Mesendoderm (in vitro differentiated cells): Measurements from ENCODE around the gene ASNSD1.

Experiments
- DNase-seq: peaks from one replicate; pipeline ENCODE4 v3.0.0; 2013
- H2AK5ac ChIP-seq: 2 replicates; pipeline ENCODE4 v1.6.1; 2013; ENCODE audit warnings: low read length, inconsistent platforms
- H2BK120ac ChIP-seq: 2 replicates; pipeline ENCODE4 v1.6.1; 2013; ENCODE audit warnings: low read depth, mild to moderate bottlenecking, low read length, moderate library complexity, mixed read lengths
- H2BK15ac ChIP-seq: replicated peaks from 2 replicates; pipeline ENCODE4 v1.6.1; 2013; ENCODE audit warnings: low read depth, mild to moderate bottlenecking, moderate library complexity
- H2BK5ac ChIP-seq: 2 replicates; pipeline ENCODE4 v1.6.1; 2013; ENCODE audit warnings: low read length, inconsistent platforms
- H3K18ac ChIP-seq: 2 replicates; pipeline ENCODE4 v1.6.1; 2013; ENCODE audit warnings: mild to moderate bottlenecking, low read length, mixed read lengths
- H3K23ac ChIP-seq: one replicate; pipeline ENCODE4 v1.6.1; 2013; ENCODE audit warnings: low read length
- H3K27ac ChIP-seq: 2 replicates; pipeline ENCODE4 v1.5.1; 2013; ENCODE audit warnings: low read depth, mild to moderate bottlenecking, inconsistent platforms, low read length, moderate library complexity
- H3K27me3 ChIP-seq: 2 replicates; pipeline ENCODE4 v1.6.1; 2013; ENCODE audit warnings: low read length, control low read depth, mild to moderate bottlenecking, inconsistent platforms; ENCODE audit not compliant: insufficient read depth, poor library complexity
- H3K36me3 ChIP-seq: 2 replicates; pipeline ENCODE4 v1.6.1; 2013; ENCODE audit warnings: low read length, inconsistent platforms; ENCODE audit not compliant: control insufficient read depth, insufficient read depth
- H3K4ac ChIP-seq: one replicate; pipeline ENCODE4 v1.6.1; 2013; ENCODE audit warnings: low read depth, mild to moderate bottlenecking, low read length, moderate library complexity
- H3K4me1 ChIP-seq: 2 replicates; pipeline ENCODE4 v1.6.1; 2013; ENCODE audit warnings: low read depth, low read length, inconsistent platforms; ENCODE audit not compliant: control insufficient read depth
- H3K4me2 ChIP-seq: 2 replicates; pipeline ENCODE4 v1.6.1; 2013; ENCODE audit warnings: low read length
- H3K4me3 ChIP-seq: 2 replicates; pipeline ENCODE4 v1.5.1; 2013; ENCODE audit warnings: mild to moderate bottlenecking, low read length
- H3K56ac ChIP-seq: one replicate; pipeline ENCODE4 v1.6.1; 2013; ENCODE audit warnings: low read length
- H3K79me1 ChIP-seq: 2 replicates; pipeline ENCODE4 v1.6.1; 2013; ENCODE audit warnings: low read length, inconsistent platforms
- H3K79me2 ChIP-seq: 2 replicates; pipeline ENCODE4 v1.6.1; 2013; ENCODE audit warnings: mild to moderate bottlenecking, low read length; ENCODE audit not compliant: control insufficient read depth, insufficient read depth
- H3K9ac ChIP-seq: 2 replicates; pipeline ENCODE4 v1.6.1; 2013; ENCODE audit warnings: low read length, inconsistent platforms
- H4K5ac ChIP-seq: one replicate; pipeline ENCODE4 v1.6.1; 2013; ENCODE audit warnings: low read length
- H4K8ac ChIP-seq: one replicate; pipeline ENCODE4 v1.6.1; 2013; ENCODE audit warnings: low read depth, mild to moderate bottlenecking, control low read depth, low read length, moderate library complexity
- WGBS: extraction: QIAGEN DNeasy Blood & Tissue Kit; methylation state at CpG from one replicate; pipeline ENCODE4 v1.1.7; 2013; ENCODE audit warnings: low lambda C conversion rate, missing lambda C conversion rate; ENCODE audit not compliant: insufficient coverage; ENCODE audit errors: extremely low coverage; 5-methylcytosine and 5-hydroxymethylcytosine counted together

ASNSD1 gene

DNA sequence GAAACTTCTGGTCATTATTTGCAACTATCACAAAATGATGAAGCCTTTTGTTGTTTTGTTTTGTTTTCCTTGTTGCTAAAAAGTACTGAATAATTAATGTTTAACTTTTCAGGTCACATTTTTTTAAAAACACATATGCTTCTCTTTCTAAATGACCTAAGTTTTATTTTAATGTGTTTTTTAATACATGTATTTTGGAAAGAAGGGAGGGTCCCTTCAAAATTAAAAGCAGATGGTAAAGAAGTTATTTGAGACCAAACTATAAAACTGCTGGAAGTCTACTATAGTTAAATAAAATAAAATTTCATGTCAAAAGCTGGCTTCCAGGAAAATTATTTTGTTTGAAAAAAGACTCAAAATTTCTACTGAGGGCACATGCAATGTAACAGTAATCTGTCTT is 39.5 kb upstream of the ASNSD1 start:
- no peak overlapping the region for H2BK15ac ChIP-seq
- no peak overlapping the region for H3K9ac ChIP-seq
- H2BK120ac ChIP-seq: no peak overlapping the region
- H3K79me2 ChIP-seq: no peaks in the 10 kb centered on the region
- H3K36me3 ChIP-seq: no peaks in the 10 kb centered on the region
- no peaks in the 10 kb centered on the region for H3K27me3 ChIP-seq
- H2AK5ac ChIP-seq: no peak overlapping the region
- no peak overlapping the region for H3K23ac ChIP-seq
- H3K18ac ChIP-seq: no peak overlapping the region
- no peak overlapping the region for H3K4me2 ChIP-seq
- no peak overlapping the region for H4K5ac ChIP-seq
- no peak overlapping the region for H3K4me3 ChIP-seq
- H4K8ac ChIP-seq: no peak overlapping the region
- H3K4ac ChIP-seq: no peak overlapping the region
- H3K27ac ChIP-seq: no peak overlapping the region
- H3K79me1 ChIP-seq: no peaks in the 10 kb centered on the region
- H3K4me1 ChIP-seq: peaks cover 1% of the 10 kb centered on the region
- no peak overlapping the region for H3K56ac ChIP-seq
- H2BK5ac ChIP-seq: no peak overlapping the region
- no peak for DNase-seq

DNA sequence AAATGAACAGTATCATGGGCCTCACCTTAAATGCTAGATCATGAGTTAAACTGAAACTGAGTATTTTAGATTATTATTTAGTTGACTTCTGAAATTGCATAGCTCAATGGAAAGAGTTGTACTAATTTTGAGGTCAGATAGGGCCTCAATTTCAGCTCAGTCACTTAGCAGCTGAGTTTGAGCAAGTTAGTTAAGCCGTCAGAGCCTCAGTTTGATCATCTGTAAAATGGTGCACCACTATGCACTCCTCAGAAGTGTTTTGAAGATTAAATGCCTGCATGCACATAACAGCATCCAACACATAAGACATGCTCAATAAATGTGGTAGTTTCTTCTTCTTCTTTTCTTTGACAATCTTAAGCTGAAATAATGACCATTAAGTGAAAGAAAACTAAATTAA is 38.2 kb upstream of the ASNSD1 start:
- H2BK120ac ChIP-seq: no peak overlapping the region
- H3K23ac ChIP-seq: no peak overlapping the region
- no peaks in the 10 kb centered on the region for H3K36me3 ChIP-seq
- H4K8ac ChIP-seq: no peak overlapping the region
- no peak overlapping the region for H2BK15ac ChIP-seq
- no peak overlapping the region for H3K9ac ChIP-seq
- no peak overlapping the region for H2BK5ac ChIP-seq
- H3K4me1 ChIP-seq: peaks cover 1% of the 10 kb centered on the region
- H3K56ac ChIP-seq: no peak overlapping the region
- no peaks in the 10 kb centered on the region for H3K27me3 ChIP-seq
- no peak overlapping the region for H3K4me3 ChIP-seq
- no peaks in the 10 kb centered on the region for H3K79me1 ChIP-seq
- H2AK5ac ChIP-seq: no peak overlapping the region
- no peak overlapping the region for H3K4ac ChIP-seq
- H3K4me2 ChIP-seq: no peak overlapping the region
- WGBS: no CpG with 5 or more reads among the region's 1 CpG
- H3K18ac ChIP-seq: no peak overlapping the region
- no peak overlapping the region for H3K27ac ChIP-seq
- no peak for DNase-seq
- H4K5ac ChIP-seq: no peak overlapping the region
- H3K79me2 ChIP-seq: no peaks in the 10 kb centered on the region

DNA sequence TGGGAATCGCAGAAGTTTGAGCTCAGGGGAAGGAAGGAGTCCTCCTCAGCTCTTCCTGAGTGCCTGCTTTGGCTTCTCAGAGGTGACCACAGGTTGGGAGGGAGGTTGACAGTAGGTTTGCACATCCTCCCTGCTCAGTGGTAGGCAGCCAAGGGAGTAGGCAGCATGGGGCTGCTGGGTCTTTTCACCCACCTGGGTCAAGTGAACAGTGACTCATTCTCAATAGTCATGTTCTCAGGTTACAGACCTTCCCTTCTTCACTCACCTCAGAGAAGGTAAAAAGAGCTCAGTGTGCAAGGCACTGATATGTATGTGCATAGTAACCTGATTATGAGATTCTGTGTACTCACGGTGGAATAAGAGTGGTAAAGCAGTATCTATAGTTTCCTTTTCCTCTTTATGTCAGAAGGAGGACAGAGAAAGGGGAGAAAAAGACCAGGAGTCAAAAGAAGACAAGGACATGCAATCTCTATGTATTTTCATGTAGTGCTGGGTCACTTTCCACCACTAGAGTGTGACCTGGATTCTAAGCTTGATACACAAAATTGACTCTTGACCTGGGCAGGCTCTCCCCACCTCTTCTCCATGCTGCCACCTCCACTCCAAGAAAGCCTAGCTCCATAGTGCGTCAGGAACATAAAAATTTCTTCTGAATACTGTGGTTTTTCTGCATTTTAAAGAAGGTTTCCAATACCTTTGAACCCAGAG is 36.5 kb upstream of the ASNSD1 start:
- H3K9ac ChIP-seq: no peak overlapping the region
- no peaks in the 10 kb centered on the region for H3K79me1 ChIP-seq
- no peak overlapping the region for H4K8ac ChIP-seq
- H3K79me2 ChIP-seq: no peaks in the 10 kb centered on the region
- DNase-seq: peak; percentile 14
- H3K36me3 ChIP-seq: no peaks in the 10 kb centered on the region
- no peak overlapping the region for H3K4me2 ChIP-seq
- no peak overlapping the region for H4K5ac ChIP-seq
- H2BK5ac ChIP-seq: no peak overlapping the region
- no peak overlapping the region for H3K56ac ChIP-seq
- H2BK15ac ChIP-seq: no peak overlapping the region
- H3K27me3 ChIP-seq: no peaks in the 10 kb centered on the region
- no CpG with 5 or more reads among the region's 3 CpGs for WGBS
- no peak overlapping the region for H3K23ac ChIP-seq
- no peak overlapping the region for H3K27ac ChIP-seq
- H2AK5ac ChIP-seq: no peak overlapping the region
- no peak overlapping the region for H3K18ac ChIP-seq
- no peak overlapping the region for H3K4ac ChIP-seq
- no peak overlapping the region for H3K4me3 ChIP-seq
- peaks cover 1% of the 10 kb centered on the region for H3K4me1 ChIP-seq
- no peak overlapping the region for H2BK120ac ChIP-seq

DNA sequence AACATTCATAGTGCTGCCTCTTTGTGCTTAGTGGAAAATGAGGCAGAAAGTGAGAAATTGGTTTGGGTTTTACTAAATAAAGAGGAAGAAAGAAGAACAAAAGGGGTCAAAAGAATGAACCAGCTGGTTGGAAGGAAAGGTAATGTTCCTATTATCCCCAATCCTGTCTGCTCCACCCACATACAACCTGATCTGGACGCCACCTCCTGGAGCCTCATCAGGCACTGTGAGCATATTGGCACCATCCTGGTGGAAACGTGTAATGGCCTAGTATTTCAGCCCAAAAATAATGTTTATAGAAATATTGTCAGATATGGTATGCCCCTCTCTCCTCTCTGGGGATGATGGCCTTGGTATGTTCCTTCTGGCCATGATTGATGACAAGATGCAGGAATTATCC is 35.6 kb upstream of the ASNSD1 start:
- no peak overlapping the region for H2BK120ac ChIP-seq
- H3K23ac ChIP-seq: no peak overlapping the region
- no peak overlapping the region for H3K9ac ChIP-seq
- H2BK15ac ChIP-seq: no peak overlapping the region
- H3K27ac ChIP-seq: no peak overlapping the region
- H2BK5ac ChIP-seq: no peak overlapping the region
- H4K8ac ChIP-seq: no peak overlapping the region
- no peaks in the 10 kb centered on the region for H3K27me3 ChIP-seq
- no CpG with 5 or more reads among the region's 2 CpGs for WGBS
- H3K36me3 ChIP-seq: no peaks in the 10 kb centered on the region
- H3K56ac ChIP-seq: no peak overlapping the region
- H3K4ac ChIP-seq: no peak overlapping the region
- H3K4me3 ChIP-seq: no peak overlapping the region
- no peak overlapping the region for H3K4me2 ChIP-seq
- H3K4me1 ChIP-seq: peaks cover 1% of the 10 kb centered on the region
- no peak overlapping the region for H2AK5ac ChIP-seq
- no peaks in the 10 kb centered on the region for H3K79me1 ChIP-seq
- H3K18ac ChIP-seq: no peak overlapping the region
- no peak for DNase-seq
- no peaks in the 10 kb centered on the region for H3K79me2 ChIP-seq
- H4K5ac ChIP-seq: no peak overlapping the region

DNA sequence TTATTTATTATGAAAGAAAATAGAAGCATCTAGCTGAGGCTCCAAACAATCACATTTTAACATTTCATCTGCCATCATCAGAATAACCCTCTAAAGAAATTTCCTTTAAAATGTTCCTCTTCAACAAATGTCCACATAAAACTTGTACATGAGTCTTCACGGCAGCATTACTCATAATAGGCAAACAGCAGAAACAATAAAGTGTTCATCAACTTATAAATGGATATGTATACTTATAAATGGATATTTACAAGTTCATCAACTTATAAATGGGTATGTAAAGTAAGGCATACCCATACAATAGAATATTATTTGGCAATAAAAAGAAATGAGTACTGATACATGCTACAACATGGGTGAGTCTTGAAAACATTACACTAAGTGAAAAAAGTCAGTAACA is 33.5 kb upstream of the ASNSD1 start:
- no peak overlapping the region for H3K56ac ChIP-seq
- no peaks in the 10 kb centered on the region for H3K79me1 ChIP-seq
- no peak overlapping the region for H3K4me2 ChIP-seq
- H3K18ac ChIP-seq: no peak overlapping the region
- no peak overlapping the region for H3K23ac ChIP-seq
- no peak for DNase-seq
- no peak overlapping the region for H2BK15ac ChIP-seq
- no peaks in the 10 kb centered on the region for H3K79me2 ChIP-seq
- no peak overlapping the region for H3K9ac ChIP-seq
- H3K36me3 ChIP-seq: no peaks in the 10 kb centered on the region
- H3K4ac ChIP-seq: no peak overlapping the region
- H3K4me1 ChIP-seq: no peaks in the 10 kb centered on the region
- H3K27me3 ChIP-seq: no peaks in the 10 kb centered on the region
- WGBS: no CpG with 5 or more reads among the region's 1 CpG
- no peak overlapping the region for H2BK120ac ChIP-seq
- H4K5ac ChIP-seq: no peak overlapping the region
- no peak overlapping the region for H2BK5ac ChIP-seq
- no peak overlapping the region for H4K8ac ChIP-seq
- H3K27ac ChIP-seq: no peak overlapping the region
- no peak overlapping the region for H2AK5ac ChIP-seq
- H3K4me3 ChIP-seq: no peak overlapping the region

DNA sequence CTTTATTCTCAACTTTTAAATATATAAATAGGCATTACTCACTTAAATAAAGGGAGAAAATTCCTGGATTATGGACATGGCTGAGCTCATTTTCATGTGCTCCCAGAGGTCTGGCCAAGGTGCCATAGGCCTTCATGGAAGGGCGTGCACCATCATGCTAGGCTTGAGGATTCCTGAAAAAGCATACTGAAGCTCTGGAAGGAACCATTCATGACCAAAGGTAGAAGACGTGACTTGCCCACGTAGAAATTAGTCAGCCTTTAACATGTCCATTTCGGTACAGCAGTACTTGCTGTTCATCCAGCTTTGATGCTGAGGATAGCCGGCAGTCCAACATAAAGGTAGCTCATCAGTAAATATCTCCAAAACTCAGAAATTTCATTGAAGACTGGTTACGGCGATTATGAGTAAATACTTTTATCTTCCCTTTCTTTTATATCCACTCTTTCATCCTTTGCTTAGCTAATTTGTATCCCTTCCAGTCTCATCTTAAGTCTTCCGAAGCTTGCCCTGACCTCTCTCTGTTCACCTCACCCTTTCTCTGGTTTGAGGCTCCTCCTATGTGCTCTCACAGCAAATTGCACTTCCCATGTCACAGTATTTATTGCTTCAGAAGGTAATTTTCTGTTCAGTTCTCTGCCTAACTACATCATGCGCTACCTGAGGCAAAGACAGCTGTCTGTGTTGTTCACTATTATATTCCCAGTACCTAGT is 32.3 kb upstream of the ASNSD1 start:
- no peaks in the 10 kb centered on the region for H3K4me1 ChIP-seq
- H2AK5ac ChIP-seq: no peak overlapping the region
- H3K4ac ChIP-seq: no peak overlapping the region
- H2BK120ac ChIP-seq: no peak overlapping the region
- H3K18ac ChIP-seq: no peak overlapping the region
- no peak overlapping the region for H3K23ac ChIP-seq
- no peak overlapping the region for H3K27ac ChIP-seq
- no peak overlapping the region for H2BK15ac ChIP-seq
- H3K9ac ChIP-seq: no peak overlapping the region
- H3K4me2 ChIP-seq: no peak overlapping the region
- peak; percentile 25 for DNase-seq
- H2BK5ac ChIP-seq: no peak overlapping the region
- no peak overlapping the region for H4K8ac ChIP-seq
- no CpG with 5 or more reads among the region's 9 CpGs for WGBS
- H3K27me3 ChIP-seq: no peaks in the 10 kb centered on the region
- H4K5ac ChIP-seq: no peak overlapping the region
- no peak overlapping the region for H3K56ac ChIP-seq
- no peaks in the 10 kb centered on the region for H3K79me1 ChIP-seq
- H3K36me3 ChIP-seq: no peaks in the 10 kb centered on the region
- no peak overlapping the region for H3K4me3 ChIP-seq
- H3K79me2 ChIP-seq: no peaks in the 10 kb centered on the region
